H9 (cell line): Measurements from ENCODE around the gene TMEM30B. TPM values are rescaled to one million over a fixed set of nuclear protein-coding genes. Genes with fewer than 3 reads are reported as not detected.

ENCODE experiments used
- DNase-seq: peaks from one replicate; pipeline ENCODE4 v3.0.0-alpha.2; 2017
- H2AFZ ChIP-seq: one replicate; pipeline ENCODE4 v1.6.1; 2013; ENCODE audit warnings: mild to moderate bottlenecking, low read length, control low read depth, moderate library complexity
- H2AK5ac ChIP-seq: 2 replicates; pipeline ENCODE4 v1.6.1; 2013; ENCODE audit warnings: low read length, control low read depth, mixed read lengths; ENCODE audit not compliant: insufficient read length
- H2BK120ac ChIP-seq: one replicate; pipeline ENCODE4 v1.6.1; 2013; ENCODE audit warnings: low read depth, mild to moderate bottlenecking, low read length, control low read depth, inconsistent platforms; ENCODE audit not compliant: poor library complexity, severe bottlenecking
- H2BK12ac ChIP-seq: 2 replicates; pipeline ENCODE4 v1.6.1; 2013; ENCODE audit warnings: low read length, control low read depth, mixed read lengths, low read depth; ENCODE audit not compliant: insufficient read length
- H2BK15ac ChIP-seq: 2 replicates; pipeline ENCODE4 v1.6.1; 2013; ENCODE audit warnings: low read depth, low read length, control low read depth
- H2BK20ac ChIP-seq: one replicate; pipeline ENCODE4 v1.6.1; 2013; ENCODE audit warnings: low read depth, mild to moderate bottlenecking, low read length, control low read depth, inconsistent platforms; ENCODE audit not compliant: poor library complexity, severe bottlenecking
- H2BK5ac ChIP-seq: 2 replicates; pipeline ENCODE4 v1.6.1; 2013; ENCODE audit warnings: low read length, control low read depth, mixed read lengths; ENCODE audit not compliant: insufficient read length
- H3K14ac ChIP-seq: 2 replicates; pipeline ENCODE4 v1.6.1; 2013; ENCODE audit warnings: low read length, control low read depth; ENCODE audit not compliant: insufficient read depth
- H3K18ac ChIP-seq: 2 replicates; pipeline ENCODE4 v1.6.1; 2013; ENCODE audit warnings: low read depth, mild to moderate bottlenecking, mixed read lengths, low read length, control low read depth; ENCODE audit not compliant: insufficient read length
- H3K23ac ChIP-seq: 2 replicates; pipeline ENCODE4 v1.6.1; 2013; ENCODE audit warnings: low read length, control low read depth, mixed read lengths, low read depth; ENCODE audit not compliant: insufficient read length
- H3K23me2 ChIP-seq: 2 replicates; pipeline ENCODE4 v1.6.1; 2013; ENCODE audit warnings: low read depth, mild to moderate bottlenecking, mixed read lengths, low read length, control low read depth; ENCODE audit not compliant: insufficient read length, poor library complexity, severe bottlenecking
- H3K27ac ChIP-seq: 2 replicates; pipeline ENCODE4 v1.5.1; 2013; ENCODE audit warnings: low read length, control low read depth, mixed read lengths, low read depth; ENCODE audit not compliant: insufficient read length
- H3K27me3 ChIP-seq: 2 replicates; pipeline ENCODE4 v1.6.1; 2013; ENCODE audit warnings: low read length, control low read depth, inconsistent platforms; ENCODE audit not compliant: insufficient read depth
- H3K4ac ChIP-seq: 2 replicates; pipeline ENCODE4 v1.6.1; 2013; ENCODE audit warnings: low read depth, mild to moderate bottlenecking, control low read depth, inconsistent platforms, low read length, moderate library complexity
- H3K4me1 ChIP-seq: 2 replicates; pipeline ENCODE4 v1.6.1; 2013; ENCODE audit warnings: low read length, control low read depth, inconsistent platforms; ENCODE audit not compliant: insufficient read depth
- H3K4me2 ChIP-seq: 2 replicates; pipeline ENCODE4 v1.6.1; 2013; ENCODE audit warnings: low read length, control low read depth, mixed read lengths; ENCODE audit not compliant: insufficient read length, insufficient read depth
- H3K56ac ChIP-seq: 2 replicates; pipeline ENCODE4 v1.6.1; 2013; ENCODE audit warnings: low read depth, mild to moderate bottlenecking, mixed read lengths, low read length, control low read depth; ENCODE audit not compliant: insufficient read length
- H3K79me1 ChIP-seq: 2 replicates; pipeline ENCODE4 v1.6.1; 2013; ENCODE audit warnings: low read depth, mild to moderate bottlenecking, moderate library complexity, low read length, control low read depth, inconsistent platforms; ENCODE audit not compliant: insufficient read depth, poor library complexity, severe bottlenecking
- H3K79me2 ChIP-seq: 2 replicates; pipeline ENCODE4 v1.6.1; 2013; ENCODE audit warnings: low read length, control low read depth, inconsistent platforms; ENCODE audit not compliant: insufficient read depth
- H3K9ac ChIP-seq: 2 replicates; pipeline ENCODE4 v1.6.1; 2013; ENCODE audit warnings: low read length, control low read depth, mixed read lengths; ENCODE audit not compliant: insufficient read length; ENCODE audit errors: extremely low read depth
- H3K9me3 ChIP-seq: one replicate; pipeline ENCODE4 v1.6.1; 2013; ENCODE audit warnings: low read depth, low read length, inconsistent platforms; ENCODE audit not compliant: control insufficient read depth
- H3T11ph ChIP-seq: one replicate; pipeline ENCODE4 v1.6.1; 2013; ENCODE audit warnings: mild to moderate bottlenecking, low read length, control low read depth, inconsistent platforms
- H4K20me1 ChIP-seq: one replicate; pipeline ENCODE4 v1.6.1; 2013; ENCODE audit not compliant: control insufficient read depth, insufficient read length, insufficient read depth
- H4K5ac ChIP-seq: 2 replicates; pipeline ENCODE4 v1.6.1; 2013; ENCODE audit warnings: low read depth, mild to moderate bottlenecking, mixed read lengths, low read length, control low read depth; ENCODE audit not compliant: insufficient read length
- H4K8ac ChIP-seq: replicated peaks from 2 replicates; pipeline ENCODE4 v1.6.1; 2013; ENCODE audit warnings: low read length, control low read depth, mixed read lengths, low read depth; ENCODE audit not compliant: insufficient read length
- H4K91ac ChIP-seq: 2 replicates; pipeline ENCODE4 v1.6.1; 2013; ENCODE audit warnings: low read depth, mild to moderate bottlenecking, moderate library complexity, mixed read lengths, low read length, control low read depth; ENCODE audit not compliant: insufficient read length
- H3K27ac Mint-ChIP-seq, 3 experiments: 2 replicates in 2 of 3; 3 replicates in 1 of 3; pipeline ENCODE4 v1.8.0; 2020 to 2021; ENCODE audit warnings: mixed read lengths in 3 of 3, mild to moderate bottlenecking in 1 of 3, moderate library complexity in 1 of 3
- H3K27me3 Mint-ChIP-seq: 2 replicates; pipeline ENCODE4 v1.8.0; 2021; ENCODE audit warnings: low read depth, mild to moderate bottlenecking, moderate library complexity, mixed read lengths
- H3K36me3 Mint-ChIP-seq, 3 experiments: 2 replicates in 2 of 3; 3 replicates in 1 of 3; pipeline ENCODE4 v1.8.0; 2020 to 2021; ENCODE audit warnings: low read depth in 3 of 3, mixed read lengths in 3 of 3; ENCODE audit not compliant: insufficient read depth in 1 of 3
- H3K4me1 Mint-ChIP-seq, 2 experiments: 2 replicates each; pipeline ENCODE4 v1.8.0; 2020; ENCODE audit warnings: mixed read lengths in 2 of 2
- H3K4me3 Mint-ChIP-seq, 2 experiments: 2 replicates in 1 of 2; 3 replicates in 1 of 2; pipeline ENCODE4 v1.8.0; 2020 to 2021; ENCODE audit warnings: mild to moderate bottlenecking in 2 of 2, mixed read lengths in 2 of 2, moderate library complexity in 1 of 2
- H3K9me3 Mint-ChIP-seq, 2 experiments: 2 replicates in 1 of 2; 3 replicates in 1 of 2; pipeline ENCODE4 v1.8.0; 2020; ENCODE audit warnings: mild to moderate bottlenecking in 2 of 2, mixed read lengths in 2 of 2, moderate library complexity in 1 of 2
- WGBS: extraction: QIAGEN DNeasy Blood & Tissue Kit; methylation state at CpG from one replicate; pipeline ENCODE4 v1.1.7; 2013; ENCODE audit warnings: missing lambda C conversion rate, low lambda C conversion rate, mixed read lengths; ENCODE audit not compliant: insufficient read length; ENCODE audit errors: extremely low coverage; 5-methylcytosine and 5-hydroxymethylcytosine counted together
- total RNA-seq: library from RNA; stranded (reverse); gene quantifications from 2 replicates; pipeline ENCODE4 v1.2.1, GENCODE V29; 2021
- TF ChIP-seq, protein P1 (sequence below): fragments of 200-600 bp; sonication (generic); conservative IDR thresholded peaks from 3 replicates; pipeline ENCODE4 v1.8.0; 2021; ENCODE audit warnings: antibody characterized with exemption, mild to moderate bottlenecking

The TMEM30B gene
- total RNA-seq, 1 experiment from 2014 or later: 12.2 TPM

DNA sequence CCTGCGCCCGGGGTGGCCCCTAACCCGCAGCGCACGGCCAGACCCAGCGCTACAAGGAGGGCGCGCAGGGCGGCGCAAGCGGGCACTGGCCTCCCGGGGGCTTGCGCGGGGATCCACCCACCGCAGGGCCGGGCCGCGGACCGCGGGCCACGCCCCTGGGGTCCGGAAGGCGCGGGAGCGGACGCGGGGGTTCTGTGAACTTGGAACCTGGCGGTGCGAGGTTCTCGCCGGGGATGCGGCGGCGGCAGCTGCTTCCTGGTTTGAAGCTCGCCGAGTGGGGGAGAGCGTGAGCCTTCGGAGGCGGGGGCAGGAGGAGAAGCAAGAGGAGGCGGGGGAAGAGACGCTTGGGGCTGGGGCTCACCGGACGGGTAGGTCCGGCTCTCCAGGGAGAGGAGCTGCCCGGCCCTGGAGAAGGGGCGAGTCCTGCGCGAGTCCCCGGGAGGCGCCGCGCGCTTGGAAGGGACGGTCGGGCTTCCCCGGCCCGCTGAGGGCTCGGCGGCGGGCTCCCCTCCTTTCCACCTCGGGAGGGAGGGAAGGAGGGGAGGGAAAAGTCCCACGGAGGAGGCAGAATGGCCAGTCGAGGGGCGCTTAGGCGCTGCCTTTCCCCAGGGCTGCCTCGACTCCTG is 40.4 kb upstream of the TMEM30B start, which contains the start of gene PRKCH:
PRKCH (plus strand) TSS at position 195 of the 626 bp plus-strand sequence. CDS start 523 bp downstream, outside the sequence.
- no peak within 1 kb of the TSS for H3K27ac Mint-ChIP-seq
- TF ChIP-seq, protein P1, sequence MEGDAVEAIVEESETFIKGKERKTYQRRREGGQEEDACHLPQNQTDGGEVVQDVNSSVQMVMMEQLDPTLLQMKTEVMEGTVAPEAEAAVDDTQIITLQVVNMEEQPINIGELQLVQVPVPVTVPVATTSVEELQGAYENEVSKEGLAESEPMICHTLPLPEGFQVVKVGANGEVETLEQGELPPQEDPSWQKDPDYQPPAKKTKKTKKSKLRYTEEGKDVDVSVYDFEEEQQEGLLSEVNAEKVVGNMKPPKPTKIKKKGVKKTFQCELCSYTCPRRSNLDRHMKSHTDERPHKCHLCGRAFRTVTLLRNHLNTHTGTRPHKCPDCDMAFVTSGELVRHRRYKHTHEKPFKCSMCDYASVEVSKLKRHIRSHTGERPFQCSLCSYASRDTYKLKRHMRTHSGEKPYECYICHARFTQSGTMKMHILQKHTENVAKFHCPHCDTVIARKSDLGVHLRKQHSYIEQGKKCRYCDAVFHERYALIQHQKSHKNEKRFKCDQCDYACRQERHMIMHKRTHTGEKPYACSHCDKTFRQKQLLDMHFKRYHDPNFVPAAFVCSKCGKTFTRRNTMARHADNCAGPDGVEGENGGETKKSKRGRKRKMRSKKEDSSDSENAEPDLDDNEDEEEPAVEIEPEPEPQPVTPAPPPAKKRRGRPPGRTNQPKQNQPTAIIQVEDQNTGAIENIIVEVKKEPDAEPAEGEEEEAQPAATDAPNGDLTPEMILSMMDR: peak; percentile 24; the same call in 1 of the 3 replicates
- no peak within 1 kb of the TSS for H2BK12ac ChIP-seq
- peaks cover 2 to 13% (median 5%) of the 10 kb centered on the region in 3 experiments; a peak in 5 of 7 replicates for H3K36me3 Mint-ChIP-seq
- no peak within 1 kb of the TSS for H2BK120ac ChIP-seq
- H3K27ac ChIP-seq: no peak within 1 kb of the TSS
- H2AK5ac ChIP-seq: no peak within 1 kb of the TSS
- WGBS: no CpG with 5 or more reads among the region's 66 CpGs
- H3K4me1 Mint-ChIP-seq: peaks cover 10 to 15% of the 10 kb centered on the region in 2 experiments
- no peaks in the 10 kb centered on the region for H3K9me3 ChIP-seq
- peak within 1 kb of the TSS; percentile 77 to 86 for H3K4me3 Mint-ChIP-seq
- H3K79me2 ChIP-seq: no peaks in the 10 kb centered on the region
- no peak within 1 kb of the TSS for H2AFZ ChIP-seq
- no peak within 1 kb of the TSS for H3K4ac ChIP-seq
- H3K27me3 ChIP-seq: peaks cover 12% of the 10 kb centered on the region; the same call in 1 of the 2 replicates
- H4K20me1 ChIP-seq: no peaks in the 10 kb centered on the region
- H3T11ph ChIP-seq: no peak within 1 kb of the TSS
- peak within 1 kb of the TSS; percentile 40 for H3K18ac ChIP-seq
- H4K91ac ChIP-seq: no peak within 1 kb of the TSS
- H3K23ac ChIP-seq: no peak within 1 kb of the TSS
- H4K8ac ChIP-seq: no peak within 1 kb of the TSS
- peak within 1 kb of the TSS; percentile 9; the same call in 1 of the 2 replicates for H3K14ac ChIP-seq
- H3K9me3 Mint-ChIP-seq: peaks cover 3 to 7% of the 10 kb centered on the region in 2 experiments; a peak in 4 of 5 replicates
- H3K9ac ChIP-seq: no peak within 1 kb of the TSS
- H3K23me2 ChIP-seq: peaks cover 16% of the 10 kb centered on the region
- peak; percentile 74 for DNase-seq
- H3K79me1 ChIP-seq: no peaks in the 10 kb centered on the region
- peak within 1 kb of the TSS; percentile 87 for H3K4me2 ChIP-seq
- no peak within 1 kb of the TSS for H3K56ac ChIP-seq
- H4K5ac ChIP-seq: no peak within 1 kb of the TSS
- peaks cover 31% of the 10 kb centered on the region for H3K27me3 Mint-ChIP-seq
- H2BK15ac ChIP-seq: no peak within 1 kb of the TSS
- no peak within 1 kb of the TSS for H2BK20ac ChIP-seq
- H2BK5ac ChIP-seq: no peak within 1 kb of the TSS
- peaks cover 2% of the 10 kb centered on the region; the same call in 1 of the 2 replicates for H3K4me1 ChIP-seq
